MM.1S (cell line): ENCODE data around the gene RPP38.

Experiments used
- CTCF ChIP-seq: fragments of 300-600 bp; sonication (generic); IDR thresholded peaks from 2 replicates; pipeline ENCODE4 v1.5.1; 2016; ENCODE audit warnings: antibody characterized with exemption, low read length, mixed read lengths
- EZH2 ChIP-seq: fragments of 300-600 bp; sonication (generic); optimal IDR thresholded peaks from 2 replicates; pipeline ENCODE3; 2017; ENCODE audit warnings: low read depth, mild to moderate bottlenecking, antibody characterized with exemption, low read length, mixed read lengths
- EZH2phosphoT487 ChIP-seq: fragments of 300-600 bp; sonication (generic); IDR thresholded peaks from 2 replicates; pipeline ENCODE4 v1.6.1; 2018; ENCODE audit warnings: antibody characterized with exemption, low read length

GRCh38 chr10:15121707-15122106 is 24.6 kb downstream of the RPP38 start:
- TF ChIP-seq CTCF (no peak), EZH2 (no peak), EZH2phosphoT487 (no peak)
